ENCODE data around the gene RIPPLY3. TPM values are rescaled to one million over a fixed set of nuclear protein-coding genes. Genes with fewer than 3 reads are reported as not detected.
"Not testable (repeated sequence)": the region's sequence is repeated elsewhere in the genome, so short reads cannot be mapped to it uniquely, and the experiment has no call there.

The RIPPLY3 gene
- total and polyA plus RNA-seq, 12 donors, result 0.03 TPM; not detected in 11

DNA sequence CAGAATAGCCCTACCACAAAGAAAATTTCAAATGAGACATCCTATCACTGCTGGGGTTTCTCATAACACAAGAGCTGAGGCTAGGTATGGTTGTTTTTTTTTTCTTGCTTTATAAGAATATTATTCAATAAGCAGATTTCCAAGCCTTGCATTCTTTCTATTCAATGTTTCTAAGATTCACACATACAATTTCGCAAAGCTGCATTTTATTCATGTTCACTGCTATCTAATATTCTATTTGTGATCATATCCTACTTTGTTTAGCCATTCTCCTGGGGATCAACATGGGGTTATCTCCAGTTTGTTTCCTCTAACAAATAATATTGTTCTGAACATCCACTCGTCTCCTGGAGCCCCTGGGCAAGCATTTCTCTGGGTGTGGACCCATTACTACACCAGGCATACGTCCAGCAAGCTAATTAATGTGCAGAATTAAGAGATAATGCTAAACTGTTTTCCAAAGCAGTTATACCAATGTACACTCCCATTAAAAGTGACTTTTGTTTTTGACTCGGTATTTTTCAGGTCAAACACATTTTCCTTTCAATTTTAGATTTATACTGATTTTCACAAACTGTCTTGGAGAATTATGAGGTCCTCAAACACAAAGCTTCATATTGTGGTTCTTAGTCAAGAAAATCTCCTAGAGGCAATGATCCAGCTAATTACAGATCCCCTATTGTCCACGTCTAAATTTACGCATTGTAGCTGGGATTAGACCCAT lies 24.4 kb upstream of the RIPPLY3 start:
- Histone ChIP-seq H3K27me3 (peaks cover 0 to 19% (median 0%) of the 10 kb centered on the region in 7 donors), H3K36me3 (no peaks in the 10 kb centered on the region), H3K27ac (no peak overlapping the region), H3K9me3 (no peaks in the 10 kb centered on the region), H3K4me1 (peaks cover 0 to 18% (median 12%) of the 10 kb centered on the region in 9 donors), H3K4me3 (no peak overlapping the region)
- TF ChIP-seq, protein P1, sequence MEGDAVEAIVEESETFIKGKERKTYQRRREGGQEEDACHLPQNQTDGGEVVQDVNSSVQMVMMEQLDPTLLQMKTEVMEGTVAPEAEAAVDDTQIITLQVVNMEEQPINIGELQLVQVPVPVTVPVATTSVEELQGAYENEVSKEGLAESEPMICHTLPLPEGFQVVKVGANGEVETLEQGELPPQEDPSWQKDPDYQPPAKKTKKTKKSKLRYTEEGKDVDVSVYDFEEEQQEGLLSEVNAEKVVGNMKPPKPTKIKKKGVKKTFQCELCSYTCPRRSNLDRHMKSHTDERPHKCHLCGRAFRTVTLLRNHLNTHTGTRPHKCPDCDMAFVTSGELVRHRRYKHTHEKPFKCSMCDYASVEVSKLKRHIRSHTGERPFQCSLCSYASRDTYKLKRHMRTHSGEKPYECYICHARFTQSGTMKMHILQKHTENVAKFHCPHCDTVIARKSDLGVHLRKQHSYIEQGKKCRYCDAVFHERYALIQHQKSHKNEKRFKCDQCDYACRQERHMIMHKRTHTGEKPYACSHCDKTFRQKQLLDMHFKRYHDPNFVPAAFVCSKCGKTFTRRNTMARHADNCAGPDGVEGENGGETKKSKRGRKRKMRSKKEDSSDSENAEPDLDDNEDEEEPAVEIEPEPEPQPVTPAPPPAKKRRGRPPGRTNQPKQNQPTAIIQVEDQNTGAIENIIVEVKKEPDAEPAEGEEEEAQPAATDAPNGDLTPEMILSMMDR (IDR thresholded peaks at IDR 0.05), result no peak
- no peak for DNase-seq
- intact Hi-C loops (cut with DNase I), result loop anchor here in 2 of 10 donors (10.0 kb wide), 1 partner anchor 93 kb away; the partner anchor contains the start of genes PIGP (in 2 of the 2) and TTC3 (in 2 of the 2)
- 66 to 75% methylated on average over 6 of the region's 6 CpGs for WGBS, 2 donors
- no peak for ATAC-seq

DNA sequence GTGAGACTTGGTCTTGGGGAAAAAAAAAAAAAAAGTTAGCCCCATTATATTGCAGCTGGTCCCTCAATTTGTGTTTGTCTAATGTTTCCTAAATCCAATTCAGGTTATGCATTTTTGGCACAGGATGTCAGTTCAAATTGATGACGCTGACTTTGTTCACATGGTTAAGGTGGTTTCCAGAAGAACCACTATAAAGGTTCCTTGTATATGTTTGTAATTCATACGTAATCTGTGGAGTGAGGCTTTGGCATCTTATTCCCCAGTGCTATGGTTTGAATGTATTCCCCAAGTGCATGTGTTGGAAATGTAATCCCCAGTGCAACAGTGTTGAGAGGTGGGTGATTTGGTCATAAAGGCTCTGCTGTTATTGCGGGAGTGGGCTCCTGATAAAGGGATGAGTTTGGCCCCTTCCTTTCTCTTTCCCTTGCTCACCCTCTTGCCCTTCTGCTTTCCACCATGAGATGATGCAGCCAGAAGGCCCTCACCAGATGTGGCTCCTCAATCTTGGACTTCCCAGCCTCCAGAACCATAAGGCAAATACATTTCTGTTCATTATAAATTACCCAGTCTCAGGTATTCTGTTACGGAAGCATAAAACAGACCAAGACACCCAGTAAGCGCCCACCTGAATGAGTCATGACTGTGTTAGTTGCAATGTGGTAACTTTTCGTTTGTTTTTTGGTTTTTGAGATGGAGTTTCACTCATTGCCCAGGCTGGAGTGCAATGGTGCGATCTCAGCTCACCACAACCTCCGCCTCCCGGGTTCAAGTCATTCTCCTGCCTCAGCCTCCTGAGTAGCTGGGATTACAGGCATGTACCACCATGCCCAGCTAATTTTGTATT lies 20.5 kb upstream of the RIPPLY3 start:
- DNase-seq (no peak), ATAC-seq (no peak)
- 75 to 97% methylated on average over 9 of the region's 9 CpGs for WGBS, 2 donors
- Histone ChIP-seq H3K9me3 (no peaks in the 10 kb centered on the region), H3K27ac (no peak overlapping the region), H3K27me3 (peaks cover 0 to 8% (median 0%) of the 10 kb centered on the region in 7 donors), H3K4me1 (peaks cover 0 to 19% (median 5%) of the 10 kb centered on the region in 9 donors), H3K4me3 (no peak overlapping the region), H3K36me3 (no peaks in the 10 kb centered on the region)
- TF ChIP-seq, protein P1 (IDR thresholded peaks at IDR 0.05), result no peak
- intact Hi-C loops (cut with DNase I), result loop anchor here in 2 of 10 donors (10.0 kb wide), 1 partner anchor 89 kb away; the partner anchor contains the start of genes PIGP (in 2 of the 2) and TTC3 (in 2 of the 2)

DNA sequence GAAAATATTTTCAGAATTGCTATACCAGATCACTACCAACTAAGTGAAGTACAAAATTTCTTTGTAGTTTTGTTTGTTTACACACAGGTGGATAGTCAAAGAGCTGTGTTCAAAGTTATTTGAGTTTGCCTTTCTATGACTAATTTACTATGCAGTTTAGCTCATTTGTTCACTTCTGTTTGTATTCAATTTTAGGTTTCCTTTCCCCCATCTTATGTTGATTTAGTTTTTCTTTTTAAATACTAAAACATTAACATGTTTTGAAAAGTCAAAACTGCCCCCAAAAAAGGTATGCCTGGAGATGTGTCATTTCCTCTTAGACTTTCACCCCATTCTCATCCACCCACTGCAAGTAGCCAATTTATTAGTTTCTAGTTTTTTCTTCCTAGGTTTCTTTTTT lies 18.7 kb upstream of the RIPPLY3 start:
- intact Hi-C loops (cut with DNase I), result loop anchor here in 2 of 10 donors (10.0 kb wide), 1 partner anchor 87 kb away; the partner anchor contains the start of genes PIGP (in 2 of the 2) and TTC3 (in 2 of the 2)
- H3K4me1 ChIP-seq, result peaks cover 0 to 16% (median 4%) of the 10 kb centered on the region in 9 donors
- no peak overlapping the region for H3K4me3 ChIP-seq
- TF ChIP-seq, protein P1 (IDR thresholded peaks at IDR 0.05), result no peak
- DNase-seq, result no peak
- H3K36me3 ChIP-seq, result no peaks in the 10 kb centered on the region
- H3K27me3 ChIP-seq, result peaks cover 0 to 4% (median 0%) of the 10 kb centered on the region in 7 donors
- no peak overlapping the region for H3K27ac ChIP-seq
- no peaks in the 10 kb centered on the region for H3K9me3 ChIP-seq
- ATAC-seq, result no peak

DNA sequence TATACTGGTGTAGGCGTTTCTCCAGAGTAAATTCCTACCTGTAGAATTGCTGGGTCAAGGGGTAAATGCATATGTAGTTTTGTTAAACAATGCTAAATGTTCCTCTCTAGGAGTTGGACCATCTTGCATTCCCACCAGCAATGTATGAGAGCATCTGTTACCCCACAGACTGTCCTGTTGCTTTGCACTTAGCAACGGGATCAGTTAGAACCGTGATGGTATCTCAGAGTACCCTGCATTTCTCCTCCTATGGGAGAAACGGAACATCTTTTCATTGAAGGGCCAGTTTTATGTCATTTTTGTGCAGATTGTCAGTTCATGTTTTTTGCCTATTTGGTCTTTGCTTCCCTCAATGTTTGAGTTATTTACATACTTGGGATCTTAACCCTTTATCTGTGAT lies 18.0 kb upstream of the RIPPLY3 start:
- TF ChIP-seq, protein P1 (IDR thresholded peaks at IDR 0.05), result no peak
- H3K4me1 ChIP-seq, result peaks cover 0 to 16% (median 4%) of the 10 kb centered on the region in 9 donors
- H3K4me3 ChIP-seq, result no peak overlapping the region
- H3K27me3 ChIP-seq, result peaks cover 0 to 7% (median 3%) of the 10 kb centered on the region in 7 donors
- ATAC-seq (no peak), DNase-seq (no peak)
- no peaks in the 10 kb centered on the region for H3K36me3 ChIP-seq
- no peaks in the 10 kb centered on the region for H3K9me3 ChIP-seq
- intact Hi-C loops (cut with DNase I), result loop anchor here in 2 of 10 donors (10.0 kb wide), 1 partner anchor 86 kb away; the partner anchor contains the start of genes PIGP (in 2 of the 2) and TTC3 (in 2 of the 2)
- WGBS, 2 donors, result 82 to 84% methylated on average over 4 of the region's 4 CpGs
- no peak overlapping the region for H3K27ac ChIP-seq

DNA sequence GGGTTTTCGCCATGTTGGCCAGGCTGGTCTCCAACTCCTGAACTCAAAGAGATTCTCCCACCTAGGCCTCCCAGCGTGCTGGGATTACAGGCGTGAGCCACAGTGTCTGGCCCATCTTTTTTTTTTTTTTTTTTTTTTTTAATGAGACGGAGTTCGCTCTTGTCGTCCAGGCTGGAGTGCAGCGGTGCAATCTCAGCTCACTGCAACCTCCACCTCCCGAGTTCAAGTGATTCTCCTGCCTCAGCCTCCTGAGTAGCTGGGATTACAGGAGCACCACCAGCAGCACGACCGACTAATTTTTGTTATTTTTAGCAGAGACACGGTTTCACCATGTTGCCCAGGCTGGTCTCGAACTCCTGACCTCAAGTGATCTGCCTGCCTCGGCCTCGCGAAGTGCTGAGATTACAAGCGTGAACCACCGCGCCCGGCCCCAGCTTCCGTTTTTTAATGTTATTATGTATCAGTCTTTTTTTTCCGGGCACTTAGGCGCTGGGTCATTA lies 17.3 kb upstream of the RIPPLY3 start:
- ATAC-seq, H3K9me3 ChIP-seq, DNase-seq, H3K36me3 ChIP-seq: not testable (repeated sequence)
- 38 to 43% methylated on average over 22 of the region's 22 CpGs for WGBS, 2 donors
- intact Hi-C loops (cut with DNase I), result loop anchor here in 2 of 10 donors (10.0 kb wide), 1 partner anchor 86 kb away; the partner anchor contains the start of genes PIGP (in 2 of the 2) and TTC3 (in 2 of the 2)
- peaks cover 0 to 16% (median 4%) of the 10 kb centered on the region in 9 donors for H3K4me1 ChIP-seq
- H3K27ac ChIP-seq, result peak overlapping the region; percentile 61 to 97 (median 94)
- peaks cover 0 to 14% (median 9%) of the 10 kb centered on the region in 7 donors for H3K27me3 ChIP-seq
- H3K4me3 ChIP-seq, result peak overlapping the region; percentile 26 to 76 (median 66)
